IPS-20b (cell line): ENCODE measurements around the gene MRPS35.

ENCODE experiments used
- H3K27ac ChIP-seq: one replicate; pipeline ENCODE4 v1.5.1; 2013; ENCODE audit warnings: low read length
- H3K27me3 ChIP-seq: 2 replicates; pipeline ENCODE4 v1.6.1; 2013; ENCODE audit warnings: mild to moderate bottlenecking, low read length, inconsistent platforms; ENCODE audit not compliant: insufficient read depth
- H3K36me3 ChIP-seq: 2 replicates; pipeline ENCODE4 v1.6.1; 2013; ENCODE audit warnings: low read depth, mild to moderate bottlenecking, inconsistent platforms, low read length, moderate library complexity; ENCODE audit not compliant: insufficient read depth
- H3K4me1 ChIP-seq: 2 replicates; pipeline ENCODE4 v1.6.1; 2013; ENCODE audit warnings: mild to moderate bottlenecking, control low read depth, inconsistent platforms, low read length, moderate library complexity; ENCODE audit not compliant: insufficient read depth
- H3K4me3 ChIP-seq: 2 replicates; pipeline ENCODE4 v1.5.1; 2013; ENCODE audit warnings: mild to moderate bottlenecking, low read length, inconsistent platforms
- H3K9ac ChIP-seq: 2 replicates; pipeline ENCODE4 v1.6.1; 2013; ENCODE audit warnings: low read depth, mild to moderate bottlenecking, inconsistent platforms, low read length, moderate library complexity
- H3K9me3 ChIP-seq: 2 replicates; pipeline ENCODE4 v1.6.1; 2013; ENCODE audit warnings: mild to moderate bottlenecking, low read depth, low read length, inconsistent platforms; ENCODE audit not compliant: insufficient read depth

Gene MRPS35

GRCh38 chr12:27688671-27689070 is 22.0 kb upstream of the MRPS35 start:
- Histone ChIP-seq H3K4me3 (no peak overlapping the region), H3K36me3 (peaks cover 62% of the 10 kb centered on the region), H3K9ac (no peak overlapping the region), H3K27ac (no peak overlapping the region), H3K4me1 (no peaks in the 10 kb centered on the region), H3K27me3 (no peaks in the 10 kb centered on the region), H3K9me3 (no peaks in the 10 kb centered on the region)

DNA sequence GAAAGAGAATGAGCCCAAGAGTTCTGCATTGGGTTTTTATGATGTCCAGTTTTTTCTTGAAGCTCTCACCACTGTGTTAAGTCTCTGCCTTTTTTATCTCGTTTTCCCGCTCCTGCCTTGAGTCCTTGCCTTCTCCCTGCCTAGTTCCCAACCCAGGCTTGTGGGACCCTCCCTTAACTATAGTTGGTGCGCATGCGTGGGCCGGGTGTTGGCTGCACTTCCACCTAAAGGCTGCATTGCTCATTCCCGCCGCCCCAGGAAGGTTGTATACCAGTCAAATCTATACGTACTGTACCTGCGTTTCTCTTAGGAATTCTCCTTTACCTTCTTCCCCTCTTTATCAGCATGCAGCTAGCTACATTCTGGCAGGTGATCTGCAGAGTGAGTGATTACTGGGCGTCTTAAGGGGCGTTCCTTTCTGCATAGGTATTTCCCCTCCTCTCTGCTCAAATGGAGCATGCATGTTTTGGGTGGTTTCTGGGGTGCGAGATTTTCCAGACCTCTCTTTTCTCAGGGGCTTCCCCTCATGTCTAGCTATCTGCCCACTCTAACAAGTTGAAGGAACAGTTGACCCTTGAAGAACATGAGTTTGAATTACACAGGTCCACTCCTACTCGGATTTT is 21.0 kb upstream of the MRPS35 start:
- no peak overlapping the region for H3K27ac ChIP-seq
- H3K9me3 ChIP-seq = no peaks in the 10 kb centered on the region
- no peaks in the 10 kb centered on the region for H3K4me1 ChIP-seq
- H3K36me3 ChIP-seq = peaks cover 68% of the 10 kb centered on the region
- no peak overlapping the region for H3K4me3 ChIP-seq
- no peaks in the 10 kb centered on the region for H3K27me3 ChIP-seq
- H3K9ac ChIP-seq = no peak overlapping the region

DNA sequence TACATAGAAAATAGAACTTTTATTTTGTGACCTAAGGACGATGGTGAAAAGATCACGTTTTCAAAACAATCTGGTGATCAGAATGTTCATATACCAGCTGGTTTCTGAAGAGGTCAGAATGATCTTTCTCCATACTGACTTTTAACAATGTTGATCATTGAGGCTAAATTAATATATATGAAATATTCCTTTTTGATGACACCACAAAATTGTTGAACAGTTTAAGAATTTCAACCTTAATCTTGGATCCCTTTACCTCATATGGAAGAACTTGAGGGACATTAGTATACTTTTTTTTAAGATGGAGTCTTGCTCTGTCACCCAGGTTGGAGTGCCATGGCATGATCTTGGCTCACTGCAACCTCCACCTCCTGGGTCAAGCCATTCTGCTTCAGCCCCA is 17.2 kb upstream of the MRPS35 start:
- H3K27ac ChIP-seq = no peak overlapping the region
- no peaks in the 10 kb centered on the region for H3K4me1 ChIP-seq
- no peak overlapping the region for H3K4me3 ChIP-seq
- no peaks in the 10 kb centered on the region for H3K9me3 ChIP-seq
- H3K9ac ChIP-seq = no peak overlapping the region
- H3K36me3 ChIP-seq = peaks cover 59% of the 10 kb centered on the region
- no peaks in the 10 kb centered on the region for H3K27me3 ChIP-seq

GRCh38 chr12:27695556-27696292 is 14.9 kb upstream of the MRPS35 start:
- Histone ChIP-seq H3K27ac (no peak overlapping the region), H3K9me3 (no peaks in the 10 kb centered on the region), H3K4me1 (no peaks in the 10 kb centered on the region), H3K36me3 (peaks cover 36% of the 10 kb centered on the region), H3K9ac (no peak overlapping the region), H3K27me3 (no peaks in the 10 kb centered on the region), H3K4me3 (no peak overlapping the region)

- H3K4me3 ChIP-seq = no peak within 1 kb of the TSS
- H3K27me3 ChIP-seq = no peaks in the 10 kb centered on the region
- H3K36me3 ChIP-seq = peaks cover 32% of the 10 kb centered on the region
- H3K4me1 ChIP-seq = no peaks in the 10 kb centered on the region
- no peak within 1 kb of the TSS for H3K9ac ChIP-seq
- no peaks in the 10 kb centered on the region for H3K9me3 ChIP-seq
- H3K27ac ChIP-seq = no peak within 1 kb of the TSS
Measured at GRCh38 chr12:27696293-27696652, 14.4 kb upstream of the MRPS35 start, which contains the start of gene REP15. Gene REP15, plus strand, starts transcription at chr12:27696447. Its CDS starts 116 bp downstream, at chr12:27696563.

- H3K9ac ChIP-seq = no peak overlapping the region
- H3K4me3 ChIP-seq = no peak overlapping the region
- no peaks in the 10 kb centered on the region for H3K4me1 ChIP-seq
- H3K27ac ChIP-seq = no peak overlapping the region
- H3K36me3 ChIP-seq = peaks cover 25% of the 10 kb centered on the region; the same call in 1 of the 2 replicates
- H3K27me3 ChIP-seq = no peaks in the 10 kb centered on the region
- H3K9me3 ChIP-seq = no peaks in the 10 kb centered on the region
Measured at GRCh38 chr12:27696864-27697564, 13.6 kb upstream of the MRPS35 start.

DNA sequence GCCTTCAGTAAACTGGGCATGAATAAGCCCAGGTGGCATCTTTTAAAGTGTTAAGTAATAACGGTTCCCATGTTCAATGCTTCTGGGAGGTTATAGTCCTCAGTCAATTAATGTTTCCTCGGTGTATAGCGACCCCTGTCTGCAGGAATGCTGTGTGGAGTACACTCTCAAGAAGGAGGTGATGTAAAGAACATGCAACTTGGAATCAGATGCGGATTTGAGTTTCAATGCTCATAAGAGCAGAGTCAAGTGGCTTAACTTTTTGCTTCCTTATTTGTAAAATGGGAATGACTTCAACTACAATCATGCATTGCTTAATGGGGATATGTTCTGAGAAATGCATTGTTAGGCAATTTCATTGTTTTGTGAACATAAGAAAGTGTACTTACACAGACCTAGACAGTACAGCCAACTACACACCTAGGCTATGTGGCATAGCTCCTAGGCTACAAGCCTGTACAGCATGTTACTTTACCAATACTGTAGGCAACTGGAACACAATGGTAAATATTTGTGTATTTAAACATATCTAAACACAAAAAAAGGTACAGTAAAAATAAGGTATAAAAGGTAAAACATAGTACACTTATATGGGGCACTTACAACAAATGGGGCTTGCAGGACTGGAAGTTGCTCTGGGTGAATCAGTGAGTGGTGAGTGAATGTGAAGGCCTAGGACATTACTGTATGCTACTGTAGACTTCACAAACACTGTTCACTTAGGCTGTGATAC is 6.7 kb upstream of the MRPS35 start:
- no peak overlapping the region for H3K27ac ChIP-seq
- H3K4me3 ChIP-seq = no peak overlapping the region
- no peaks in the 10 kb centered on the region for H3K36me3 ChIP-seq
- H3K9ac ChIP-seq = no peak overlapping the region
- no peaks in the 10 kb centered on the region for H3K4me1 ChIP-seq
- H3K9me3 ChIP-seq = no peaks in the 10 kb centered on the region
- no peaks in the 10 kb centered on the region for H3K27me3 ChIP-seq

DNA sequence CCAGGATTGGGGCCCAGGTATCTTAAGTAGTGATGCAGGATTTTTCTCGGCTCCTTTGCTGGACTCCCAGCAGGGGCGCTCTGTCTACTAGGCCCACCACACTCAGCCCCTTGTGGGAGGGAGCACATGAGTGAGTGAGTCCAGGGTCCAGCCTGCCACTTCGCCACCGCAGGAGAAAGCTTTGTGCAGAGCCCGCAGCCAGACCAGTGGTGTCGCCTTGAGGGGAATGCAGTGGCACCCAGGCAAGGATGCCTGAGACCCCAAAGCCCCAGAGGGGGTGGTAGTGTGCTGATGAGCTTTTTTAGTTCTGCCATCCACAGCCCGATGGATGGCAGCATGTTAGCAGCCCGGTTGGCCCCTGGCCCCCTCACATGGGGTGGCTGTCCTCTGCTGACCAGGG is 5.4 kb upstream of the MRPS35 start:
- no peaks in the 10 kb centered on the region for H3K4me1 ChIP-seq
- no peak overlapping the region for H3K27ac ChIP-seq
- H3K27me3 ChIP-seq = no peaks in the 10 kb centered on the region
- no peak overlapping the region for H3K4me3 ChIP-seq
- H3K36me3 ChIP-seq = no peaks in the 10 kb centered on the region
- H3K9ac ChIP-seq = no peak overlapping the region
- H3K9me3 ChIP-seq = no peaks in the 10 kb centered on the region

GRCh38 chr12:27707216-27707615 is 3.4 kb upstream of the MRPS35 start:
- Histone ChIP-seq H3K27ac (no peak overlapping the region), H3K9me3 (no peaks in the 10 kb centered on the region), H3K4me3 (no peak overlapping the region), H3K27me3 (no peaks in the 10 kb centered on the region), H3K9ac (no peak overlapping the region), H3K4me1 (no peaks in the 10 kb centered on the region), H3K36me3 (no peaks in the 10 kb centered on the region)

GRCh38 chr12:27709212-27709931 is 1.3 kb upstream of the MRPS35 start:
- H3K36me3 ChIP-seq = peaks cover 1% of the 10 kb centered on the region; the same call in 1 of the 2 replicates
- H3K27ac ChIP-seq = no peak overlapping the region
- H3K4me3 ChIP-seq = peak overlapping the region; percentile 89; the same call in 1 of the 2 replicates
- no peaks in the 10 kb centered on the region for H3K27me3 ChIP-seq
- H3K4me1 ChIP-seq = no peaks in the 10 kb centered on the region
- peak overlapping the region; percentile 91; the same call in 1 of the 2 replicates for H3K9ac ChIP-seq
- H3K9me3 ChIP-seq = no peaks in the 10 kb centered on the region
